Tongue (tissue), 2 donors: Measurements from ENCODE around the gene IL17RB. TPM values are rescaled to one million over a fixed set of nuclear protein-coding genes. Genes with fewer than 3 reads are reported as not detected.

Experiments used
- small RNA-seq: library from RNA; depleted of rRNA; stranded (forward); fragments of <200 nt; gene quantifications from one replicate; pipeline ENCODE3, GENCODE V24; 2014; ENCODE audit warnings: low replicate concordance
- total RNA-seq: library from RNA; depleted of rRNA; stranded (reverse); fragments of >200 nt; gene quantifications from one replicate; pipeline ENCODE4 v1.2.3, GENCODE V29; 2014

The IL17RB gene
- total RNA-seq, 1 donor from 2014 or later, result 1.0 TPM

Small RNAs within 50 kb of the gene (small RNA-seq; reads per million reads assigned to genes)
- not detected for gene AC012467.1

Other genes with a start within 250 kb of the IL17RB start
- 2.6 TPM for gene CHDH, start 149 bp upstream of the IL17RB start, total RNA-seq
- gene ACTR8, start 35.6 kb downstream of the IL17RB start, total RNA-seq, result 35.8 TPM
- 21.4 TPM for gene SELENOK, start 45.3 kb downstream of the IL17RB start, total RNA-seq